ENCODE measurements around the gene LAX1. TPM values are rescaled to one million over a fixed set of nuclear protein-coding genes. Genes with fewer than 3 reads are reported as not detected.

Gene LAX1
- total and polyA plus RNA-seq, 2 of the 4 experiments (the other 2 are of a cell fraction), result 0.03 TPM; not detected in 1

GRCh38 chr1:203778789-203779188, 13.8 kb downstream of the LAX1 start:
- Histone ChIP-seq H4K8ac (ENCODE audit: low read depth in 2 of 2, low read length in 2 of 2) (no peak overlapping the region), H4K91ac (ENCODE audit: insufficient read depth, low read depth, low read length) (no peak overlapping the region), H3K4me1 (ENCODE audit: control insufficient read depth, insufficient read depth, low read length) (no peaks in the 10 kb centered on the region), H3K4me2 (ENCODE audit: low read depth, low read length) (no peak overlapping the region), H2BK120ac (ENCODE audit: low read depth, low read length) (no peak overlapping the region), H3K14ac (replicated peaks; ENCODE audit: low read depth, low read length) (no peak overlapping the region), H3K18ac (ENCODE audit: low read depth, low read length) (no peak overlapping the region), H2AK9ac (replicated peaks; ENCODE audit: low read depth, low read length, poor library complexity) (no peak overlapping the region), H2AK5ac (ENCODE audit: low read depth, low read length) (no peak overlapping the region), H3K4me3 (ENCODE audit: insufficient read depth, low read depth, low read length) (no peak overlapping the region), H3K9ac (ENCODE audit: low read depth, low read length) (no peak overlapping the region), H3K9me1 (ENCODE audit: insufficient read depth, low read length) (no peaks in the 10 kb centered on the region), H3K9me3 (ENCODE audit: control insufficient read depth, insufficient read depth, low read length) (no peaks in the 10 kb centered on the region), H4K5ac (ENCODE audit: low read depth, low read length) (no peak overlapping the region), H3K27me3 (ENCODE audit: control insufficient read depth, insufficient read depth, low read length) (no peaks in the 10 kb centered on the region), H3K36me3 (ENCODE audit: control insufficient read depth, insufficient read depth, low read length) (no peaks in the 10 kb centered on the region), H2BK20ac (ENCODE audit: low read depth, low read length) (no peak overlapping the region), H2BK5ac (ENCODE audit: low read depth, low read length, poor library complexity, severe bottlenecking) (no peak overlapping the region), H3K27ac (ENCODE audit: insufficient read depth, low read length) (no peak overlapping the region), H3K79me1 (ENCODE audit: low read depth in 1 of 2, low read length in 2 of 2) (no peaks in the 10 kb centered on the region), H4K20me1 (ENCODE audit: insufficient read depth, low read length) (no peaks in the 10 kb centered on the region), H2BK15ac (ENCODE audit: low read depth, low read length) (no peak overlapping the region), H3K56ac (ENCODE audit: extremely low read depth, insufficient read depth, low read length) (no peak overlapping the region), H3K23ac (ENCODE audit: low read depth, low read length) (no peak overlapping the region), H2AFZ (replicated peaks; ENCODE audit: low read length, poor library complexity) (no peak overlapping the region), H3K4ac (ENCODE audit: low read depth, low read length) (no peak overlapping the region)
- ChIA-PET CTCF (no interaction called here), POLR2A (ENCODE audit: unreplicated experiment) (no interaction called here)
- BruUV-seq (replicated peaks), result no TSS peak
- dilution Hi-C loops (cut with HindIII; ENCODE audit: low sequenced_read_pairs, unreplicated experiment), result no loop called here
- 100% methylated on average over 1 of the region's 4 CpGs; no CpG with 5 or more reads in 1 of the 2 experiments for WGBS, 2 experiments (ENCODE audit: extremely low coverage in 2 of 2, insufficient read length in 1 of 2)
- DNase-seq (no peak), ATAC-seq (ENCODE audit: low read depth) (no peak)
- intact Hi-C loops (cut with micrococcal nuclease), result no loop called here
- in situ Hi-C loops (cut with MboI; ENCODE audit: low sequenced_read_pairs), result no loop called here
- TF ChIP-seq CEBPB (IDR thresholded peaks at IDR 0.05; ENCODE audit: low read depth, low read length) (no peak), NFE2L2 (IDR thresholded peaks at IDR 0.05; ENCODE audit: low read depth, low read length) (no peak), CHD1 (IDR thresholded peaks at IDR 0.05; ENCODE audit: low read depth, low read length) (no peak), RFX5 (IDR thresholded peaks at IDR 0.05; ENCODE audit: low read depth, low read length) (no peak), USF2 (IDR thresholded peaks at IDR 0.05; ENCODE audit: low read depth, low read length) (no peak), MAZ (IDR thresholded peaks at IDR 0.05; ENCODE audit: borderline replicate concordance, low read depth, low read length) (no peak), POLR2A (IDR thresholded peaks at IDR 0.05; ENCODE audit: low read depth, low read length) (no peak)
